GM23248 (cell line): ENCODE data around the gene HES2. TPM values are rescaled to one million over a fixed set of nuclear protein-coding genes. Genes with fewer than 3 reads are reported as not detected.

ENCODE experiments used
- DNase-seq: peaks from one replicate; pipeline ENCODE4 v3.0.0-alpha.2; 2015
- H2AFZ ChIP-seq: fragments of 200-600 bp; sonication (generic); 2 replicates; pipeline ENCODE4 v1.6.1; 2016; ENCODE audit warnings: antibody characterized with exemption
- H3F3A ChIP-seq: fragments of 200-600 bp; sonication (generic); 2 replicates; pipeline ENCODE4 v1.6.1; 2016; ENCODE audit warnings: mild to moderate bottlenecking, antibody characterized with exemption, mixed run types; ENCODE audit not compliant: insufficient read depth
- H3K27ac ChIP-seq: fragments of 200-600 bp; sonication (generic); 2 replicates; pipeline ENCODE4 v1.5.1; 2016; ENCODE audit warnings: mild to moderate bottlenecking
- H3K27me3 ChIP-seq: fragments of 200-600 bp; sonication (generic); replicated peaks from 2 replicates; pipeline ENCODE4 v1.6.1; 2016; ENCODE audit warnings: mild to moderate bottlenecking; ENCODE audit not compliant: insufficient read depth
- H3K36me3 ChIP-seq: fragments of 200-600 bp; sonication (generic); 2 replicates; pipeline ENCODE4 v1.6.1; 2016; ENCODE audit warnings: low read depth, mild to moderate bottlenecking
- H3K4me1 ChIP-seq: fragments of 200-600 bp; sonication (generic); 2 replicates; pipeline ENCODE4 v1.6.1; 2016; ENCODE audit warnings: mild to moderate bottlenecking; ENCODE audit not compliant: insufficient read depth
- H3K4me2 ChIP-seq: fragments of 200-600 bp; sonication (generic); one replicate; pipeline ENCODE4 v1.6.1; 2016; ENCODE audit warnings: mild to moderate bottlenecking; ENCODE audit not compliant: unreplicated experiment
- H3K4me3 ChIP-seq: fragments of 200-600 bp; sonication (generic); 2 replicates; pipeline ENCODE4 v1.5.1; 2016; ENCODE audit warnings: mild to moderate bottlenecking
- H3K79me2 ChIP-seq: fragments of 200-600 bp; sonication (generic); 2 replicates; pipeline ENCODE4 v1.6.1; 2016; ENCODE audit warnings: mild to moderate bottlenecking; ENCODE audit not compliant: insufficient read depth
- H3K9ac ChIP-seq: fragments of 200-600 bp; sonication (generic); 2 replicates; pipeline ENCODE4 v1.6.1; 2016; ENCODE audit warnings: mild to moderate bottlenecking
- H3K9me2 ChIP-seq: fragments of 200-600 bp; sonication (generic); 2 replicates; pipeline ENCODE4 v1.6.1; 2016; ENCODE audit warnings: mixed run types, mild to moderate bottlenecking, moderate library complexity; ENCODE audit not compliant: insufficient read depth
- H3K9me3 ChIP-seq: fragments of 200-600 bp; sonication (generic); one replicate; pipeline ENCODE4 v1.6.1; 2017; ENCODE audit warnings: low read depth
- H4K20me1 ChIP-seq: fragments of 200-600 bp; sonication (generic); 2 replicates; pipeline ENCODE4 v1.6.0; 2016; ENCODE audit not compliant: insufficient read depth
- EZH2 ChIP-seq: fragments of 200-600 bp; sonication (generic); IDR thresholded peaks from 2 replicates; pipeline ENCODE4 v1.6.1; 2018; ENCODE audit warnings: antibody characterized with exemption, mild to moderate bottlenecking; ENCODE audit not compliant: insufficient read depth, poor library complexity, severe bottlenecking
- EZH2phosphoT487 ChIP-seq: fragments of 200-600 bp; sonication (generic); IDR thresholded peaks from 2 replicates; pipeline ENCODE4 v1.6.1; 2018; ENCODE audit warnings: antibody characterized with exemption, moderate library complexity, mild to moderate bottlenecking, low read depth; ENCODE audit not compliant: insufficient read depth
- WGBS, 2 experiments: methylation state at CpG; one replicate each; pipeline ENCODE4 v1.1.6; 2015 to 2017; ENCODE audit warnings: low lambda C conversion rate in 2 of 2, low coverage in 1 of 2; ENCODE audit errors: missing lambda C conversion rate in 2 of 2; 5-methylcytosine and 5-hydroxymethylcytosine counted together
- in situ Hi-C: fragments of 300-500 bp; cut with MboI; formaldehyde crosslinking; loops from 2 replicates; pipeline ENCODE4 v1.15.0; 2020
- polyA plus RNA-seq: library from polyadenylated mRNA; unstranded; fragments of >200 nt; fragmentation: Nextera tagmentation; extraction: Ambion mirVana; gene quantifications from 2 replicates; pipeline ENCODE4 v1.2.1, GENCODE V29; 2016
- total RNA-seq: library from RNA; depleted of rRNA; stranded (reverse); fragments of >200 nt; shearing (Covaris generic); gene quantifications from 2 replicates; pipeline ENCODE4 v1.2.3, GENCODE V29; 2014

Gene HES2
- total and polyA plus RNA-seq, 2 experiments from 2014 or later: not detected

DNA sequence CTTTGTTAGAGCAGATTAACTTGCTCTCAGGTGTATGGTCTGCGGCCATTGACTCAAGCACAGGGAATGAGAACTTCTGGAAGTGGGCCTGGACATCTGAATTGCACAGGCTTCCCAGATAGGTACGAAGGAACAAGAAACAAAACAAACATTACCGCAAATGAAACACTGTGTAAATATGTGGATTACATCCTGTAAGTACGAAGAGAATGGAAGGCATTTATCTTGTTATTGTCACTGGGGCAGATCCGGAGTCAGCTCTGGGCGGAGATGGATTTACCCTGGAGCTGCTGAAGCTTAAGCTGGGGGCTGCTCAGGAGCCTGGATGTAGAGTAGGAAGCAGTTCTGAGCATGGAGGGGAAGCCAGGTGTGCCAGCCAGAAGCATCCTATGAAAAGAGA, 6.8 kb downstream of the HES2 start:
- no peak for TF ChIP-seq EZH2
- no peak for TF ChIP-seq EZH2phosphoT487
- no peak for DNase-seq
- no peak overlapping the region for H3K4me2 ChIP-seq
- peaks cover 39% of the 10 kb centered on the region for H3K27me3 ChIP-seq
- no peak overlapping the region for H3K4me3 ChIP-seq
- 0 out of 2 replicates have a peak, but pooled peaks cover 5% of the 10 kb centered on the region for H3K4me1 ChIP-seq
- H3K9me2 ChIP-seq: no peaks in the 10 kb centered on the region
- H3F3A ChIP-seq: no peaks in the 10 kb centered on the region
- in situ Hi-C loops: no loop called here
- H3K27ac ChIP-seq: no peak overlapping the region
- no peaks in the 10 kb centered on the region for H3K36me3 ChIP-seq
- no peaks in the 10 kb centered on the region for H4K20me1 ChIP-seq
- no peaks in the 10 kb centered on the region for H3K79me2 ChIP-seq
- H3K9ac ChIP-seq: no peak overlapping the region
- no peak overlapping the region for H2AFZ ChIP-seq
- 71 to 75% methylated on average over 6 of the region's 6 CpGs for WGBS, 2 experiments
- no peaks in the 10 kb centered on the region for H3K9me3 ChIP-seq

DNA sequence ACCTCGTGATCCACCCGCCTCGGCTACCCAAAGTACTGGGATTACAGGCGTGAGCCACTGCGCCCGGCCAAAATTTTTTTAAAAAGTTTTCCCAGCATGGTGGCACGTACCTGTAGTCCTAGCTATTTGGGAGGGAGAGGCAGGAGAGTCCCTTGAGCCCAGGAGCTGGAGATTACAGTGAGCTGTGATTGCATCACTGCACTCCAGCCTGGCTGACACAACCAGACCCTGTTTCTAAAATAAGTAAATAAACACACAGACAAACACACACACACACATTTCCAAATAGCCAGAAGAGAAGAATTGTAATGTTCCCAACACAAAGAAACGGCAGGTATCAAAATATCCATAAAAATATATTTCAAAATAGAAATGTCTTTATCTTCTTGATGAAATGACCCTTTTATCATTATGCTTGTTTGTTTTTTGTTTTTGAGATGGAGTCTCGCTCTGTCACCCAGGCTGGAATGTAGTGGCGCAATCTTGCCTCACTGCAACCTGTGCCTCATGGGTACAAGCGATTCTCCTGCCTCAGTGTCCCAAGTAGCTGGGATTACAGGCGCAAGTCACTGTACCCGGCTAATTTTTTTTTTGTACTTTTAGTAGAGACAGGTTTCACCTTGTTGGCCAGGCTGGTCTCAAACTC, 9.3 kb downstream of the HES2 start:
- Histone ChIP-seq H3F3A (no peaks in the 10 kb centered on the region), H3K9me3 (no peaks in the 10 kb centered on the region), H3K4me3 (no peak overlapping the region), H3K9ac (no peak overlapping the region), H2AFZ (no peak overlapping the region), H3K79me2 (no peaks in the 10 kb centered on the region), H3K4me2 (no peak overlapping the region), H3K27ac (no peak overlapping the region), H3K4me1 (0 out of 2 replicates have a peak, but pooled peaks cover 5% of the 10 kb centered on the region), H3K36me3 (no peaks in the 10 kb centered on the region), H4K20me1 (no peaks in the 10 kb centered on the region), H3K27me3 (peaks cover 15% of the 10 kb centered on the region), H3K9me2 (no peaks in the 10 kb centered on the region)
- in situ Hi-C loops: no loop called here
- no peak for TF ChIP-seq EZH2phosphoT487
- TF ChIP-seq EZH2: no peak
- WGBS, 2 experiments: 69 to 73% methylated on average over 13 of the region's 13 CpGs
- DNase-seq: no peak

DNA sequence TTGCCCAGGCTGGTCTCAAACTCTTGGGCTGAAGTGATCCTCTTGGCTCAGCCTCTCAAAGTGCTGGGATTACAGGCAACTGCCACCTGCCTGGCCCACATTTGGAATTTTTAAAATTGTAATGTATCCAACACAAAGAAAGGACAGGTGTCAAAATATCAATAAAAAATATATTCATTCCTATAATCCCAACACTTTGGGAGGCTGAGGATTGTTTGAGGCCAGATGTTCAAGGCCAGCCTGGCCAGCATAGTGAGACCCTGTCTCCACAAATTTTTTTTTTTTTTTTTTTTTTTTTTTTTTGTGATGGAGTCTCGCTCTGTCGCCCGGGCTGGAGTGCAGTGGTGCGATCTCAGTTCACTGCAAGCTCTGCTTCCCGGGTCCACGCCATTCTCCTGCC, 10.0 kb downstream of the HES2 start:
- no peak overlapping the region for H3K4me3 ChIP-seq
- TF ChIP-seq EZH2phosphoT487 (no peak), EZH2 (no peak)
- no peaks in the 10 kb centered on the region for H4K20me1 ChIP-seq
- DNase-seq: no peak
- in situ Hi-C loops: no loop called here
- H3F3A ChIP-seq: no peaks in the 10 kb centered on the region
- no peak overlapping the region for H3K4me2 ChIP-seq
- H3K27ac ChIP-seq: no peak overlapping the region
- no peaks in the 10 kb centered on the region for H3K9me3 ChIP-seq
- H3K9me2 ChIP-seq: no peaks in the 10 kb centered on the region
- 61 to 81% methylated on average over 3 to 6 of the region's 6 CpGs for WGBS, 2 experiments
- 0 out of 2 replicates have a peak, but pooled peaks cover 3% of the 10 kb centered on the region for H3K4me1 ChIP-seq
- no peaks in the 10 kb centered on the region for H3K79me2 ChIP-seq
- H3K36me3 ChIP-seq: no peaks in the 10 kb centered on the region
- H3K9ac ChIP-seq: no peak overlapping the region
- no peak overlapping the region for H2AFZ ChIP-seq
- H3K27me3 ChIP-seq: 0 out of 2 replicates have a peak, but pooled peaks cover 9% of the 10 kb centered on the region

DNA sequence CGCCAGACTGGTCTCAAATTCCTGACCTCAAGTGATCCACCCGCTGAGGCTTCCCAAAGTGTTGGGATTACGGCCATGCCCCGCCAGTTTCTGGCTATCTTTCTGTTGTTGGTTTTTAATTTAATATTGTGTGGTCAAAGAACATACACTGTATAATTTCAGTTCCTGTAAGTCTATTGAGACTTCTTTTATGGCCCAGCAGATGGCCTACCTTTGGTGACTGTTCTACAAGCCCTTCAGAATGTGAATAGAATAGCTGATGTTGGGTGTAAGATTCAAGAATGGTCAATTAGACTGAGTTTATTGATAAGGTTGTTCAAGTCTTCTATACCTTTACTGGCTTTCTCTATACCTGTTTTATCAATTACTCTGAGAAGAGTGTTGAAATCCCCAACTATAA, 10.7 kb downstream of the HES2 start:
- H3K9me3 ChIP-seq: no peaks in the 10 kb centered on the region
- H3K9me2 ChIP-seq: no peaks in the 10 kb centered on the region
- 0 out of 2 replicates have a peak, but pooled peaks cover 6% of the 10 kb centered on the region for H3K27me3 ChIP-seq
- DNase-seq: no peak
- no peak overlapping the region for H3K4me3 ChIP-seq
- WGBS, 2 experiments: 65 to 72% methylated on average over 4 of the region's 4 CpGs
- H3F3A ChIP-seq: no peaks in the 10 kb centered on the region
- TF ChIP-seq EZH2phosphoT487: no peak
- no peak for TF ChIP-seq EZH2
- H3K4me1 ChIP-seq: no peaks in the 10 kb centered on the region
- H3K27ac ChIP-seq: no peak overlapping the region
- H4K20me1 ChIP-seq: no peaks in the 10 kb centered on the region
- H3K36me3 ChIP-seq: no peaks in the 10 kb centered on the region
- no peak overlapping the region for H3K4me2 ChIP-seq
- H2AFZ ChIP-seq: no peak overlapping the region
- no peaks in the 10 kb centered on the region for H3K79me2 ChIP-seq
- in situ Hi-C loops: no loop called here
- no peak overlapping the region for H3K9ac ChIP-seq

DNA sequence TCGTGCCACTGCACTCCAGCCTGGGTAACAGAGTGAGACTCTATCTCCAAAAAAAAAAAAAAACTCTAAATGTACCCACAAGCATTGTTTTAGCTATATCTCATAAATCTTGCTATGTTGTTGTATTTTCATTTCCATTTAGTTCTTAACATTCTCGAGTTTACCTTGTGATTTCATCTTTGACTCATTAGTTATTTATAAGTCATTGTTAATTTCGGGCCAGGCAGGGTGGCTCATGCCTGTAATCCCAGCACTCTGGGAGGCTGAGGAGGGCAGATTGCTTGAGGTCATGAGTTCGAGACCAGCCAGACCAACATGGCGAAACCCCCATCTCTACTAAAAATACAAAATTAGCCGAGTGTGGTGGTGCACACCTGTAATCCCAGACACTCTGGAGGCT, 11.7 kb downstream of the HES2 start:
- no peak for DNase-seq
- Histone ChIP-seq H3K4me3 (no peak overlapping the region), H3K79me2 (no peaks in the 10 kb centered on the region), H2AFZ (no peak overlapping the region), H3K4me1 (no peaks in the 10 kb centered on the region), H3K36me3 (no peaks in the 10 kb centered on the region), H3K27me3 (0 out of 2 replicates have a peak, but pooled peaks cover 6% of the 10 kb centered on the region), H3K9me3 (no peaks in the 10 kb centered on the region), H3K27ac (no peak overlapping the region), H3K9ac (no peak overlapping the region), H3F3A (no peaks in the 10 kb centered on the region), H3K9me2 (no peaks in the 10 kb centered on the region), H4K20me1 (no peaks in the 10 kb centered on the region), H3K4me2 (no peak overlapping the region)
- TF ChIP-seq EZH2phosphoT487 (no peak), EZH2 (no peak)
- in situ Hi-C loops: no loop called here
- WGBS, 2 experiments: 72 to 74% methylated on average over 6 of the region's 6 CpGs
